ENCODE data around the gene TMPRSS6.

TMPRSS6 gene

DNA sequence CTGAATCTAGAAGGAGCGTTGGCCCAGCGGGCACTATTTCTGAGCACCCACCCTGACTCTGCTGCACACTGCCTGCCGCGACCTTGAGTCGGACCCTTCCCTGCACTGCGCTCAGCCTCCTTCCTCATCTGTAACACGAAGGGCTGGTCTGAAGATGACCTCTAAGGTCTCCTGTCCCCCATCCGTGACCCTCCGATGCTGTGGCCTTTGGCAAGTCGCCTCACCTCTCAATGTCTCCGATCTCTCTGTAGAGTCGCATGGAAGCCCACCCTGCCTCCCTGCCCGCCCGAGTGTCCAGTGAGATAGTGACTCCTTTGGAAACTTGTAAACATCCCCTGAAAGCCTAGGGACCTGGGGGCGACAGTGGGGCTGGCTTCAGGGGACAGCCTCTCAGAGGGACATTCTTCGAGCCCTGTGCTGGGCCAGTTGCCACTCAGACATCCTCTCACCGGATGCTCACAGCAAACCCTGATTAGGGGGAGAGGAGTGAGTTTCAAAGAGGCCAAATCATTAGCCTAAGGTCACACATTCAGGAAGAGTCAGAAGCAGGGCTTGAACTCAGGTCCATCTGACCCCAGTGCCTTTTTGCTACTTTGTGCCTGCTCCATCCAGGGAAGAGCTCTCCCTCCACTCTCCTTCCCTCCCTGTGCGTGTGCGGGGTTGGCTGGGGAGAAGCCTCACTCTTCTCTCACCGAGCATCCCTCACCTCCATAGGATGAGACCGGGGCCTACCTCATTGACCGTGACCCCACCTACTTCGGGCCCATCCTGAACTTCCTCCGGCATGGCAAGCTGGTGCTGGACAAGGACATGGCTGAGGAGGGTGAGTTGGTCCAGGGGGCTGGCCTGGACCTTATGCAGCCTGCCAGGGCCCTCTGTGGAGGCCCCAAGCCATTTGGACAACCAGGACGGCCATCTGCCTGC lies 56.9 kb downstream of the TMPRSS6 start:
- peak overlapping the region; percentile 77 for H3K4me3 Mint-ChIP-seq
- no peaks in the 10 kb centered on the region for H3K9me3 Mint-ChIP-seq
- DNase-seq (ENCODE audit: low spot score in 2 of 2) (no peak), ATAC-seq (no peak)
- peaks cover 28% of the 10 kb centered on the region for H3K4me1 Mint-ChIP-seq
- peak overlapping the region; percentile 71 for H3K27ac Mint-ChIP-seq
- H3K36me3 Mint-ChIP-seq, result peaks cover 33% of the 10 kb centered on the region

DNA sequence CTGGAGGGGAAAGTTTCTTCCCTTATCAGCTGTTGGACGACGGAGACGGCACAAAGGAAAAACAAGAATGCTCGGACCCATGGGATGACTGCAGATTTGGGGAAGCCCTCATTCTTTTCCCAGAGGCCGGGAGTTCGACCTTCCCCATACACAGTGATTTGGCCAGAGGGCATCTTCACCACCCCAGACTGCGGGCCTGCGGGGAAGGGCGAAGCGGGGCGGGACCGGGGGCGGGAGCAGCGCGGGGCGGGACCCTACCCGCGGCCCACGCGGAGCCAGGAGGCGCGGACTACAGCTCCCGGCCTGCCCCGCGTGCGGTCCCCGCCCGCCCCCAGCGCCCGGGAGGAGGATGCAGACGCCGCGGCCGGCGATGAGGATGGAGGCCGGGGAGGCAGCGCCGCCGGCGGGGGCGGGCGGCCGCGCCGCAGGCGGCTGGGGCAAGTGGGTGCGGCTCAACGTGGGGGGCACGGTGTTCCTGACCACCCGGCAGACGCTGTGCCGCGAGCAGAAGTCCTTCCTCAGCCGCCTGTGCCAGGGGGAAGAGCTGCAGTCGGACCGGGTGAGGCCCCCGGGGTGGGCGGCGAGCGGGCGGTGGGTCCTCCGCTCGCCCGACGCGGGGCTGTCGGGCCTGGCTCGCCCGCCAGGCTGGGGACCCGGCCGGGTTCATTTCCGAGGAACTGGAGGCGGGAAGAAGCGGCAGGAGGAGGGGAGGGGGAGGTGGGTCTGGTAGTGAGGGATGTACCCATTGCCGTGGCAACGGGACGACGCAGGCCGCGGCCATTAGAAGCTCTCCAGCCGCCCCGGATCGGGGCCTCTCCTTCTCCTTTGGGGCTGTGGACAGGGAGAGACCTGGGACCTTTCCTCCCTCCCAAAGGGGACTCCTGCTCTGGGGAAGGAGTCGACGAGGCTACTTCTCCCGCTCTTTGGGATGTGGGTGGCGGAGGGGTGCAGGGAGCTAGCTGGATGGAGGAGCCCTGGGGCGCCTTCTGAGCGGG lies 57.8 kb downstream of the TMPRSS6 start, which contains the start of gene KCTD17:
KCTD17 (plus strand) TSS at position 352 of the 995 bp plus-strand sequence; CDS start at position 371, 19 bp downstream.
- Mint-ChIP-seq H3K4me1 (peaks cover 22% of the 10 kb centered on the region), H3K9me3 (no peaks in the 10 kb centered on the region), H3K36me3 (peaks cover 24% of the 10 kb centered on the region), H3K4me3 (peak within 1 kb of the TSS; percentile 77), H3K27ac (peak within 1 kb of the TSS; percentile 71)
- DNase-seq (ENCODE audit: low spot score in 2 of 2) (peak; percentile 74 to 84), ATAC-seq (peak; percentile 99)

DNA sequence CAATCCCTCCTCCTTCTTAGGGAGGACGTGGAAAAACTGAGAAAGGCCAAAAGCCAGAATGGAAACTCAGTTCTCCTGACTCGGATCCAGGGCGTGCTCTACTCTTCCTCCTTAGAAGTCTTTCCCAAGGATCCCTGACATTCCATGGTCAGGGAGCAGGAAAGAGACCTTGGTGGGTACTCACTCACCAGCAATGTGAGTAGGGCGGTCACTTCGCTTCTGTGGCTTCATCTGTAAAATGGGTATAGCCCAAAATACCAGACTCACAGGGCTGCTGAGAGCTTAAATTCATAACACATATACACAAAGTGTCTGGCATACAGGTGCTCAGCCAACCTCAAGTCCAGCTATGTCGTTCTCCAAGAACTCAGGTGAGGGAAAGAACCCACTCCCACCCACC lies 58.6 kb downstream of the TMPRSS6 start:
- no peak overlapping the region for H3K27ac Mint-ChIP-seq
- H3K36me3 Mint-ChIP-seq, result peaks cover 16% of the 10 kb centered on the region
- no peaks in the 10 kb centered on the region for H3K9me3 Mint-ChIP-seq
- no peak for DNase-seq (ENCODE audit: low spot score in 2 of 2)
- ATAC-seq, result no peak
- peak overlapping the region; percentile 77 for H3K4me3 Mint-ChIP-seq
- peaks cover 22% of the 10 kb centered on the region for H3K4me1 Mint-ChIP-seq

DNA sequence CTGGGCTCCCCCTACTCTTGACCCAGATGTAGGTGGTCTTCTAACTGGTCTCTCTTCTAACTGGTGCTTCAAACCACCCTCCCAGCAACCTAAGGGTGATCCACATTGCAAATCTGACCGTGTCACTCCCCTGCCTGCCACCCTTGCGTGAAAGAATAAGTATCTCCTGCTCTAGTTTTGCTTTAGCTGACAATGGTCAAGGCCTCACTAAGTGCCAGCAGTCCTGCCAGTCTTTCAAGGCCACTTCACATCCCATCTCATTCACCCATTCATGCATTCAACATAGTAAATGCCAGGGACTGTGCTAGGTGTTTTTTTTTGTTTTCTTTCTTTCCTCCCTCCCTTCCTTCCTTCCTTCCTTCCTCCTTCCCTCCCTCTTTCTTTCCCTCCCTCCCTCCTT lies 60.3 kb downstream of the TMPRSS6 start:
- ATAC-seq (no peak), DNase-seq (ENCODE audit: low spot score in 2 of 2) (no peak)
- H3K9me3 Mint-ChIP-seq, result no peaks in the 10 kb centered on the region
- H3K36me3 Mint-ChIP-seq, result peaks cover 5% of the 10 kb centered on the region
- H3K4me1 Mint-ChIP-seq, result peaks cover 32% of the 10 kb centered on the region
- no peak overlapping the region for H3K27ac Mint-ChIP-seq
- no peak overlapping the region for H3K4me3 Mint-ChIP-seq

DNA sequence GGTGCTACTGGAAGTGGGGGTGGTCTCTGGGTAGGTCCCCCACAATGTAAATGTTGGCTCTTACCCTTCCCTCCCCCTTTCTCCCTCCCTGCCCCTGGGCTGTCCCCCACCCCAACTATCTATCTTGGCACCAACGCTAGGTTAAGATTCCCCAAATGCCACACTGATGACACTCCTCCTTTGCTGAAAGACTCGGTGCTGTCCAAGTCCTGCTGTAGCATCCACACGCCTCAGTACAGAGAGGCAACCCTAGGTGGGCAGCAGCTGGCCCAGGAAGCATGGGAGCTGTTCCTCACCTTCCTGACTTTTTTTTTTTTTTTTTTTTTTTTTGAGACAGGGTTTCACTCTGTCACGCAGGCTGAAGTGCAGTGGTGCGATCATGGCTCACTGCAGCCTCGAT lies 61.4 kb downstream of the TMPRSS6 start:
- H3K27ac Mint-ChIP-seq, result no peak overlapping the region
- no peak for ATAC-seq
- H3K4me1 Mint-ChIP-seq, result peaks cover 22% of the 10 kb centered on the region
- H3K9me3 Mint-ChIP-seq, result no peaks in the 10 kb centered on the region
- H3K36me3 Mint-ChIP-seq, result no peaks in the 10 kb centered on the region
- no peak overlapping the region for H3K4me3 Mint-ChIP-seq
- no peak for DNase-seq (ENCODE audit: low spot score in 2 of 2)

DNA sequence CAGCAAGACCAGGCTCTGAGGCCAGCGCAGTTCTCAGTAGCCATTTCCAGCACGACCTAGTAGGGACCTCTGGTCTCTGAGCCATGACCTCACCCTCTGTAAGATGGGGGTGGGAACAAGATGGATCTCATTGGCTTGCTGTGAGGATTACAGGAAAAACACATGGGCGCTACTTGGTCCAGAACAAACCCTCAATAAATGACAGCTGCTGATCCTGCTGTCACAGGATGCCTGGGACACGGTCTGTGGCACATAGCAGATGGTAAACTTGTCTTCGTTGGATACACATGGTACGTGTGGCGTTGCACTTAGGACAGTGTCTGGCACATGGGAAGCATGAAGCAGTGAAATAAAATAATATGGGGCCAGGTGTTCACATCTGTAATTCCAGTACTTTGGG lies 62.5 kb downstream of the TMPRSS6 start:
- Mint-ChIP-seq H3K27ac (no peak overlapping the region), H3K4me3 (no peak overlapping the region), H3K36me3 (no peaks in the 10 kb centered on the region), H3K4me1 (peaks cover 11% of the 10 kb centered on the region), H3K9me3 (no peaks in the 10 kb centered on the region)
- DNase-seq (ENCODE audit: low spot score in 2 of 2), result no peak
- ATAC-seq, result no peak

DNA sequence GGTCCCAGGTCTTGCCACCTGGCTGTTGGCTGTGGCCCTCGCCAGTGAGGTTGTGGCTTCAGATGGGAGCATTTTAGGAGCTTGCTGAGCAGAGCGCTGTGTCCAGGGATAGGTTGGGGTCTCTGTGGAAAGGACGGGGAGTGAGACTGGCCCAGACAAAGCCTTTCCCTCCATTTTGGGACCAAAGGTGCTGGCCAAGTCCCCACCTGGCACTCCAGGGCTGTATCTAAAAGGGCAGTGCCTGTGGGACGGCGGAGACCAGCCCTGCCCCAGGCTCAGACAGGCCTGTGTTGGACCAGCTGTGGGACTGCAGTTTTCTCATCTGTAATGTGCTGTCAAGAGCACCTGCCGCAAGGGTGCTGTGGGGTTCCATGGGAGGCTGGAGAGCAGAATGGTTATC lies 62.9 kb downstream of the TMPRSS6 start:
- peaks cover 10% of the 10 kb centered on the region for H3K4me1 Mint-ChIP-seq
- H3K36me3 Mint-ChIP-seq, result no peaks in the 10 kb centered on the region
- ATAC-seq (no peak), DNase-seq (ENCODE audit: low spot score in 2 of 2) (no peak)
- no peak overlapping the region for H3K4me3 Mint-ChIP-seq
- H3K9me3 Mint-ChIP-seq, result no peaks in the 10 kb centered on the region
- H3K27ac Mint-ChIP-seq, result no peak overlapping the region

DNA sequence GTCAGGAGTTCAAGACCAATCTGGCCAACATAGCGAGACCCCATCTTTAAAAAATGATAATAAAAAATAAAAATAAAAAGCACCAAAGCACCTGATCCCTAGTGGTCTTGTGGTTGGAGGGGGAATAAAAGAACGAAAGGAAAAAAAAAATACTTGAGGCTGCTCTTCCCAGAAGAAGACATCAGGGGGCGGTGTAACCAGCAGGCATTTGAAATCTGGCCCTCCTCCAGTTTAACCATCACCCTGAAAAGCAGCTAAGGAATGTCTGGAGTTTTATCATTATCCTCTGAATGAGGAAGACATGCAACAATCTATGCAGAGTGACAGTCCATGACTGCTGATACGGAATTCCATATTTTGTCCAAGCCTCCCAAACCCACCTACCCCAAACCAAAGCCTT lies 63.6 kb downstream of the TMPRSS6 start:
- Mint-ChIP-seq H3K4me3 (no peak overlapping the region), H3K9me3 (no peaks in the 10 kb centered on the region), H3K27ac (no peak overlapping the region), H3K4me1 (peaks cover 11% of the 10 kb centered on the region), H3K36me3 (no peaks in the 10 kb centered on the region)
- DNase-seq (ENCODE audit: low spot score in 2 of 2), result no peak
- no peak for ATAC-seq

DNA sequence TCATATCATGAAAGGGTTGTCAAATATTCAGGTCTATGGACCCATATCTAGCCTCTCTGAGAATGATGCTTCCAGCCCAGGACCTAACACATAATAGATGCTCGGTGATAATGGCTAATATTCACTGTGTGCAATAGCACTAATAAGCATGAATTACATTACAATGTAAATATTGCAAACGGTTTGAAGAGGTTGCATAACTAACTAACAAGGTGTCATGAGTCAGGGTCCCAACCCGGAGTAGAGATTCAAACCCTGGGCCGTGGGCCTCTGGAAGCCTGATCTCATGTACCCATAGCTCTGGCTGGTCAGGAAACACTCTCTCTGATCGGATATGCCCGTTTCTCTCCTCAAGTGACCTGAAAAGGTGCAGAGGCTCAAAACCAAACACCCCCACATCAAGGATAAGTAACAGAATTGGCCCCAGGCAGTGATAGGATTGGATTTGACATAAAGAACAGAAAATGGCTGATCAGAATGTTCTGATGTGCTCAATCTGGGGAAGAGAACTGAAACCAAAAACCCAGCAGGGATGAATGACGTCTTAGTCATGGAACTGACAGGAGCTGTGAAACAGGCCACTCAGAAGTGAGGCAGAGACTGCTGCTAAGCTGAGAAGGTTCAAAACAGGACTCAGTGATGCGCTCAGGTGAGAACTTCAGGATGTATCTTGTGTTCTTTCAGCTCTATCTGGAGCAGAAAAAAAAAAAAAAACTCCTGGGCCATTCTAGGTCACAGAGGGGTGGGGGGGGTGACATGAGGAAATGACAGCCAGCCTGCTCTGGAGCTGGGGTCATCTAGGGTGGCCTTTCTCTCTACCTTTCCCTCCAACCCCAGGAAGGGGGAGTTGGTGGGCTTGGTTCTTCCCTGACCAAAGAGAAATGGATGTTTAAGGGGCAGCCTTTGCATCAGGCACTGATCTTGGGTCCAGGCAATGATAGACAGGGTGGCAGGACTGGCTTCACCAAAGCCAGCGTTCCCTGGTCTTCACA lies 64.6 kb downstream of the TMPRSS6 start:
- Mint-ChIP-seq H3K4me3 (no peak overlapping the region), H3K4me1 (peaks cover 16% of the 10 kb centered on the region), H3K27ac (no peak overlapping the region), H3K36me3 (no peaks in the 10 kb centered on the region), H3K9me3 (no peaks in the 10 kb centered on the region)
- ATAC-seq, result peak; percentile 76
- no peak for DNase-seq (ENCODE audit: low spot score in 2 of 2)

DNA sequence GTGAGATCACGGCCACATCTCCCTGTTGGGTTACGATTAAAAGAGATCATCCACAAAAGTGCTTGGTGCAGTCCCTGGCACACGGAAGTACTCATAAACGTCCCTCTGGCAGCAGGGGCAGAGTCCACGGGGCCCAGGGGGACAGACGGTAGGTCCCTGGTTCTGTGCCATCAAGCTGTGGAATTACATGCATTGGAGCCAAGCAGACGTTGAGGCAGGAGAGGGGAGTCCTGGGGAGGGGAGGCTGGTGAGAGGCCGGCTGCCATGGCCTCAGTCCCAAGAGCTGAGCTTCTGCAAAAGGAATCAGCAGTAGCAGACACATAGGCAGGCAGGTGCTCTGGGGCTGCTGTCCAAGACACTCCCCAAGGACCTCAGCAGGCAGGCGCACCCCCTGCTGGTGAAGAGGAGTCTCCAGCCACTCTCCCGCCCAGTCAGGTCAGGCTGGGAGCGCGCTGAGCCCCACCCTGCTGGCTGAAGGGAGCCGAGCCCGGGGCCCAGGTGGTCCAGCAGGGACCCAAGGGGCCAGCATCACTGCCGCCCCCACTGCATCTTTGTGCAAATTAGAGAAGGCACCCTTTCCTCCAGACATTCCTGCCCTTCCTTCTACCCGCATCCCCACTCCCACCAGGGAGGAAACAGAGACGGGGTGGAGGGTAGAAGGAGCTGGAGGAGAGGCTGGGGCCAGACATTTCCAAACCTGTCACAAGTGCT lies 65.5 kb downstream of the TMPRSS6 start:
- DNase-seq (ENCODE audit: low spot score in 2 of 2), result peak; percentile 52 to 71
- ATAC-seq, result peak; percentile 90
- H3K27ac Mint-ChIP-seq, result no peak overlapping the region
- H3K36me3 Mint-ChIP-seq, result no peaks in the 10 kb centered on the region
- no peaks in the 10 kb centered on the region for H3K9me3 Mint-ChIP-seq
- peaks cover 16% of the 10 kb centered on the region for H3K4me1 Mint-ChIP-seq
- H3K4me3 Mint-ChIP-seq, result no peak overlapping the region

DNA sequence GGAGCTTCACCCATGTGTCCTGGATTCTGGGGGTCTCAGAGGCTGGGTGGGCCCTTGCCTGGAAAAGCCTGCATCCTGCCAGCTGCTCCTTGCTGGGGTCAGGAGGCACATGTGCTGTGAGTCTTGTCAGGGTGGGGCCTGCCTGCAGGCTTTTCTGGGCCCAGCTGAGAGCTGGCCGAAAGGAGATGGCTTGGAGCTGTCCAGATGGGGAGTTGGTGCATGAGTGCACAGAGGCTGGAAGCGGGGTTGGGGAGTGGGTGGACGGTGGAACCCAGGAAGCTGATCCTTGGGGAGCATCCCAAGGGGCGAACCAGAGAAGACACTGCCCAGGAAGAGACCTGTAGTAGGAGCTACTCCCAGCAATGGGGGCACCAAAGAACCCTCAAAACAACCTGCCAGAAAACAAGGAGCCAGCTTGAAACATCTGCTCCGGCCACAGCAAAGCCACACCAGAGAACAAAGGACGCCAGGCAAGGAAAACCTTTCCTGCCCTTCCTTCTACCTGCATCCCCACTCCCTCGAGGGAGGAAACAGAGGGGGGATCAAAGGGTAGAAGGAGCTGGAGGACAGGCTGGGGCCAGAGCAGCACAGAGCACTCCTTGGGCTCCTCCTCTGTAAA lies 66.2 kb downstream of the TMPRSS6 start:
- no peak for ATAC-seq
- H3K9me3 Mint-ChIP-seq, result no peaks in the 10 kb centered on the region
- no peak for DNase-seq (ENCODE audit: low spot score in 2 of 2)
- no peaks in the 10 kb centered on the region for H3K36me3 Mint-ChIP-seq
- no peak overlapping the region for H3K27ac Mint-ChIP-seq
- no peak overlapping the region for H3K4me3 Mint-ChIP-seq
- H3K4me1 Mint-ChIP-seq, result peaks cover 16% of the 10 kb centered on the region

DNA sequence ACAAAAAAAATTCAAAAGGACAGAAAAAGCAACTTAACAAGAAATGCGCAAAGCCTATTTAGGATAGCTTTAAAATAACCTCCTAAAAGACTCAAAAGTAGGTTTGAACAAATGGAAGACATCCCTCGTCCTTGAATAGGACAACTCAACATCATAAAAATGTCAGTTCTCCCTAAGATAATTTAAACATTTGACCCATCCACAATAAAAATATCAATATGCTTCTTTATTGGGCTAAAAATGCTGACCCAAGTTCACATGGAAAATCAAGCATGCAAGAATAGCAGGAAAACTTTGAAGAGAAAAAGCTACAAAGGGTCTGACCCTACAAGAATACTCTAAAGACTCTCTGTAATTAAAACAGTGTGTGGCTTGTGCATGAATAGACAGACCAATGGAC lies 70.0 kb downstream of the TMPRSS6 start:
- Mint-ChIP-seq H3K4me1 (peaks cover 6% of the 10 kb centered on the region), H3K27ac (no peak overlapping the region), H3K9me3 (no peaks in the 10 kb centered on the region), H3K4me3 (no peak overlapping the region), H3K36me3 (no peaks in the 10 kb centered on the region)
- DNase-seq (ENCODE audit: low spot score in 2 of 2), result no peak
- no peak for ATAC-seq

DNA sequence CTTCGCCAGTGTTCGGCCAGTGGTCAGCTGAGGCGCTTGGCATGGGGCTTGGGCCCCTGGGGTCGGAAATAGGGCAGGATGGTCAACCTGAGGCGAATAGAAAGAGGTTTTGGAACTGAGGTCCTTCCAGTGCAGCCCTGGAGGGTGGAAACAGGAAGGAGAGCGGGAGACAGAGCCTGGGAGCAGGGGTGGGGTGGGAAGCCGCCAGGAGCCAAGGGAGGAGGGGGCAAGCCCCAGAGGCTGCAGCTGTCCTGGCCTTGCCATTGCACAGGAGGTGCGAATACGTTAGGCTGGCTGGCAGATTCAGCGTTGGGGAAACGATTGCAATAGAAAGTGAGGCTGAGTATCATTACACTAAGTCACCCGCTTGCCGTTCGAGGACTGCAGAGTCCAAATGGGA lies 71.8 kb downstream of the TMPRSS6 start:
- Mint-ChIP-seq H3K4me1 (peaks cover 6% of the 10 kb centered on the region), H3K9me3 (no peaks in the 10 kb centered on the region), H3K36me3 (no peaks in the 10 kb centered on the region), H3K27ac (no peak overlapping the region), H3K4me3 (no peak overlapping the region)
- DNase-seq (ENCODE audit: low spot score in 2 of 2), result no peak
- no peak for ATAC-seq

Measured in stimulated activated effector memory CD8-positive, alpha-beta T cell treated with anti-CD3 and anti-CD28 coated beads, Interleukin-12 subunit alpha, Interleukin-12 subunit beta, amount 100 ng/mL, for 72 hours (primary cell).